ENCODE measurements around the gene HK1. TPM values are rescaled to one million over a fixed set of nuclear protein-coding genes. Genes with fewer than 3 reads are reported as not detected.

The HK1 gene
- total RNA-seq, 4 donors from 2014 or later, result 130 to 189 (median 142) TPM

DNA sequence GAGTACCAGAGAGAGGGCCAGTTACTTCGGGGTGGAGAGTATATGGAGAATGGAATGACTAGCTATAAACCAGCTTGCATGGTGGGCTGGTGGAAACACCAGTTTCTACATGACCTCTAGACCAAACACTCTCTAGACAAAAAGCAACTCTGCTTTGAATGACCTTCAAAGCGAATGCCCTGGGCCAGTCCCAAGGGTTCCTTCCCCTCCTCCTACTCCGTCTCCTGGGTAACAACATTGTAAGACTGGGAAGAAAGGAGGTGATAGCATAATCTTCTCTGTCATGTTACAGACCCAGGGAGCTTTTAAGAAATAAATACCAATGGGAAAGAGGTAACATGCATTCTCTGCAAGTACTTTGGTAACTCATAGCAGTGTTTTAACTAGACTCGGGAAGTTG lies 7.4 kb downstream of the HK1 start:
- no peak for DNase-seq
- intact Hi-C loops (cut with DNase I), result no loop called here
- 80 to 88% methylated on average over 4 of the region's 4 CpGs for WGBS, 2 donors

DNA sequence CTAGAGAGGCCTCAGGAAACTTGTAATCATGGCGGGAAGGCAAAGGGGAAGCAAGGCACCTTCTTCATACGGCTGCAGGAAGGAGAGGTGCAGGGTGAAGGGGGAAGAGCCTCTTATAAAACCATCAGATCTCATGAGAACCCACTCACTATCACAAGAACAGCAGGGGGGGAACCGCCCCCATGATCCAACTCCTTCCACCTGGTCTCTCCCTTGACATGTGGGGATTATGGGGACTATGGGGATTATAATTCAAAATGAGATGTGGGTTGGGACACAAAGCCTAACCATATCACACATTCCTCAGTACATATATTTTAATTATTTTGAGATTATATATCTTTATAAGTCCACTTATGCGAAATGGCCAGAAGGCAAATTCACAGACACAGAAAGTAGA lies 8.9 kb downstream of the HK1 start:
- H3K4me1 ChIP-seq, result no peaks in the 10 kb centered on the region
- intact Hi-C loops (cut with DNase I), result no loop called here
- no peak overlapping the region for H3K4me3 ChIP-seq
- TF ChIP-seq, protein P1, sequence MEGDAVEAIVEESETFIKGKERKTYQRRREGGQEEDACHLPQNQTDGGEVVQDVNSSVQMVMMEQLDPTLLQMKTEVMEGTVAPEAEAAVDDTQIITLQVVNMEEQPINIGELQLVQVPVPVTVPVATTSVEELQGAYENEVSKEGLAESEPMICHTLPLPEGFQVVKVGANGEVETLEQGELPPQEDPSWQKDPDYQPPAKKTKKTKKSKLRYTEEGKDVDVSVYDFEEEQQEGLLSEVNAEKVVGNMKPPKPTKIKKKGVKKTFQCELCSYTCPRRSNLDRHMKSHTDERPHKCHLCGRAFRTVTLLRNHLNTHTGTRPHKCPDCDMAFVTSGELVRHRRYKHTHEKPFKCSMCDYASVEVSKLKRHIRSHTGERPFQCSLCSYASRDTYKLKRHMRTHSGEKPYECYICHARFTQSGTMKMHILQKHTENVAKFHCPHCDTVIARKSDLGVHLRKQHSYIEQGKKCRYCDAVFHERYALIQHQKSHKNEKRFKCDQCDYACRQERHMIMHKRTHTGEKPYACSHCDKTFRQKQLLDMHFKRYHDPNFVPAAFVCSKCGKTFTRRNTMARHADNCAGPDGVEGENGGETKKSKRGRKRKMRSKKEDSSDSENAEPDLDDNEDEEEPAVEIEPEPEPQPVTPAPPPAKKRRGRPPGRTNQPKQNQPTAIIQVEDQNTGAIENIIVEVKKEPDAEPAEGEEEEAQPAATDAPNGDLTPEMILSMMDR (IDR thresholded peaks at IDR 0.05), result no peak
- no peak for TF ChIP-seq POLR2A (IDR thresholded peaks at IDR 0.05)
- no peaks in the 10 kb centered on the region for H3K36me3 ChIP-seq
- H3K27ac ChIP-seq, result no peak overlapping the region
- H3K9me3 ChIP-seq, result no peaks in the 10 kb centered on the region
- H3K27me3 ChIP-seq, result no peaks in the 10 kb centered on the region
- 74 to 80% methylated on average over 4 of the region's 4 CpGs for WGBS, 2 donors
- no peak for DNase-seq

More for the DNA sequence above, 7.4 kb downstream of the HK1 start:
- Histone ChIP-seq H3K36me3 (no peaks in the 10 kb centered on the region), H3K27me3 (no peaks in the 10 kb centered on the region), H3K4me3 (no peak overlapping the region), H3K27ac (no peak overlapping the region), H3K4me1 (no peaks in the 10 kb centered on the region), H3K9me3 (no peaks in the 10 kb centered on the region)
- TF ChIP-seq, protein P1 (IDR thresholded peaks at IDR 0.05), result no peak
- no peak for TF ChIP-seq POLR2A (IDR thresholded peaks at IDR 0.05)

GRCh38 chr10:69290993-69291392 lies 12.7 kb downstream of the HK1 start:
- DNase-seq, result no peak
- TF ChIP-seq POLR2A (IDR thresholded peaks at IDR 0.05), result no peak
- TF ChIP-seq, protein P1 (IDR thresholded peaks at IDR 0.05), result no peak
- Histone ChIP-seq H3K9me3 (no peaks in the 10 kb centered on the region), H3K27ac (no peak overlapping the region), H3K4me3 (no peak overlapping the region), H3K4me1 (peaks cover 0 to 7% (median 0%) of the 10 kb centered on the region in 3 donors), H3K36me3 (no peaks in the 10 kb centered on the region), H3K27me3 (no peaks in the 10 kb centered on the region)
- intact Hi-C loops (cut with DNase I), result no loop called here
- WGBS, 2 donors, result 86 to 94% methylated on average over 2 of the region's 4 CpGs

- intact Hi-C loops (cut with DNase I), result no loop called here
- 60 to 63% methylated on average over 3 of the region's 3 CpGs for WGBS, 2 donors
- H3K9me3 ChIP-seq, result no peaks in the 10 kb centered on the region
- DNase-seq, result no peak
- no peaks in the 10 kb centered on the region for H3K27me3 ChIP-seq
- TF ChIP-seq, protein P1 (IDR thresholded peaks at IDR 0.05), result no peak
- no peak for TF ChIP-seq POLR2A (IDR thresholded peaks at IDR 0.05)
- H3K36me3 ChIP-seq, result no peaks in the 10 kb centered on the region
- H3K4me1 ChIP-seq, result peaks cover 0 to 7% (median 0%) of the 10 kb centered on the region in 3 donors
- no peak overlapping the region for H3K27ac ChIP-seq
- no peak overlapping the region for H3K4me3 ChIP-seq
Measured at GRCh38 chr10:69292459-69292858, 14.2 kb downstream of the HK1 start.

- 87 to 94% methylated on average over 11 of the region's 11 CpGs for WGBS, 2 donors
- no peak overlapping the region for H3K4me3 ChIP-seq
- no peak for TF ChIP-seq POLR2A (IDR thresholded peaks at IDR 0.05)
- TF ChIP-seq, protein P1 (IDR thresholded peaks at IDR 0.05), result no peak
- H3K27ac ChIP-seq, result no peak overlapping the region
- H3K9me3 ChIP-seq, result no peaks in the 10 kb centered on the region
- intact Hi-C loops (cut with DNase I), result no loop called here
- H3K36me3 ChIP-seq, result no peaks in the 10 kb centered on the region
- H3K27me3 ChIP-seq, result no peaks in the 10 kb centered on the region
- no peak for DNase-seq
- peaks cover 0 to 7% (median 0%) of the 10 kb centered on the region in 3 donors for H3K4me1 ChIP-seq
Measured at GRCh38 chr10:69295027-69295636, 16.8 kb downstream of the HK1 start.
